Measurements from ENCODE around the gene MPZ.
"Not testable (repeated sequence)": the region's sequence is repeated elsewhere in the genome, so short reads cannot be mapped to it uniquely, and the experiment has no call there.

- TF ChIP-seq CTCF, POLR2A (IDR thresholded peaks at IDR 0.05): not testable (repeated sequence)
Measured at GRCh38 chr1:161315841-161316674, 6.3 kb upstream of the MPZ start.
